ENCODE measurements around the gene WNT6.

WNT6 gene

DNA sequence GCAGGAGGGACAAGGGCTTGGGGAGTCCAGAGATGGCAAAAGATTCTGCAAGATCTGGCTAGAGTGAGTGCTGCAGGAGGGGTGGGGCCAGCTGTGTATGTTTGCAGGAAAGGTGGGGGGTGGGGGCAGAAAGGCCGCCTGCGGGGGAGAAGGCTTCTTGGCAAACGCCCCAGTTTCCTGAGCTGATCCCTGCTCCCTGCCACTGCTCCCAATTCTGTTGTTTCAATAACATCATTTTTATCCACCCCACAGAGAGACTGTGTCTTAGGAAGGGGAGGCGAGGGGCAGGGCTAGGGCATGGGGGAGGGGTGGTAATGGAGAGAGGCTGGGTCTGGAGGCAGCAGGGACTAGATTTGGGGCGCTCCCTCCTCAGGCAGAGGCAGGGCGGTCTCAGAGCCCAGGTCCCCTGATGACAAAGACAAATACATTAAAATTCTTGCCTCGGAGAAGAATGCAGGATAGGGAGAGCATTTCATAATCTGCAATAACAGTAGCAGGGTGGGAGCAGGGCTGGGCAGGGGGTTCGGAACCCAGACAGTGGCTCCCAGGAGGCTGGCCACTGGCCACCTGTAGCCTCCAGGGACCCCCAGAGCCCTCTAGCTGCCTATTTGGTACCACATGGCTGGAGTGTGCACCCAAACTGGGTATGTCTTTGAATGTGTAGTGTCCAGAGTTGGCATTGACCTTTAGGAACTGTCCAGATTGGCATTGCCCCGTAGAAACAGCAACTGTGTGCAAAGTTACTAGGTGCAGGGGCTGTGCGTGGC lies 2.1 kb upstream of the WNT6 start:
- DNase-seq (ENCODE audit: low read depth) = no peak

DNA sequence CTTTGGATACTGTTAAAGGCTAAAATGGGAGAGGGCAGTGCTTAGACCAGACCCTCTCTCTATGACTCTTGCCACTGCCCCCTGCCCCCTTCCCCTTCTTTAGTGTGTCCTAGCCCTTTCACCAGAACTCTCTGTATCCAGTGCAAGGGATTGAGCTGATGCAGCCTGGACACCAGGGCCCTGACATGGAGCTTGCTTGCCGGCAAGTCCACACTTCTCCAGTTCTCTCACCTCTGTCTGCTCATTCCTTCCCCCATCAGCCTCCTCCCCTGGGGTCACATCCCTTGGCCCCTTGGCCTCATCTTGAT lies 1.5 kb upstream of the WNT6 start:
- DNase-seq (ENCODE audit: low read depth) = no peak

GRCh38 chr2:218858671-218859555 lies 692 bp upstream of the WNT6 start:
- DNase-seq (ENCODE audit: low read depth) = no peak

GRCh38 chr2:218859988-218860831 lies 605 bp downstream of the WNT6 start:
- no peak for DNase-seq (ENCODE audit: low read depth)

DNA sequence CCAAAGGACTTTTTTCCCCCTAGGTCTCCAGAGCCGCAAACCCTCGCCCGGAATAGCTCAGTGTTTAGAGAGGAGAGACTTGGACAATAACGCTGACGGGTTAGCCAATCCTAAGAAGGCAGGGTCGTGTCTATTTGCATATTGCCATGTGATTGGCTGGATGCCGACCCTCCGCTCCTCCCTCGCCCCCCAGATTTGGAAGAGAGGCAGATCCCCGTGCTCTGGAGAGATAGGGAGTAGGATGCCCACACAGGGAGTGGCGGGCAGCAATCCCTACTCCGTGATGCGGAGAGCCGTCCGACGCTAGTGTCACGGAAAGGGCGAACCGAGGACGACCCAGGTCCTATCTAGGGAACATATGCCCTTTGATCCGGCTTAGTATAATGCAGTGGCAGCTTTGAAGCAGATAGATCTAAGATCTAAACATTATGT lies 1.4 kb downstream of the WNT6 start:
- DNase-seq (ENCODE audit: low read depth) = peak; percentile 15

- DNase-seq (ENCODE audit: low read depth) = no peak
Observed at GRCh38 chr2:218861645-218862318, 2.2 kb downstream of the WNT6 start.

DNA sequence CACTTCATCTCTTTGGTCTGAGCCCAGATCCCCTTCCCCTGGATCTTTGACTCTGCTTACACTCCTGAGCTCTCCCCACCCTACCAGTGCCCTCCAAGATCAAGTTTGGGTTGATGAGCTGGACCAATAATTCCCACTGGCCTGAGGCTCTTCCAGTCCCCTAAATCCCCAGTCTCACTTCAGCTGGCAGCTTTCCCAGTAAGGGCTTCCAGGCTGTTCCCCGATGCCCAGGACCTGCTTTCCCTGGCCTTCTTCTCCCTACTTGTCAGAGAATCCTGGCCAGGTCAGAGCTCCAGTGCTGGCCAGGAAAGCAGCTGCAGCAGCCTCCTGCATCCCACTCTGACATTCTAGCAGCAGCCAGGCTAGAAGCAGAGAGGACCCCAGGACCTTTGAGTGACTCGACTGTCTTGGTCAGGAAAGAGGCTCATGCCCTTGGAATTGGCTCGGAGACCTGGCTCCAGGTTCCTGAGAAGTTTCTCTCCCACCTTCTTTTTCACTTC lies 3.5 kb downstream of the WNT6 start:
- no peak for DNase-seq (ENCODE audit: low read depth)

DNA sequence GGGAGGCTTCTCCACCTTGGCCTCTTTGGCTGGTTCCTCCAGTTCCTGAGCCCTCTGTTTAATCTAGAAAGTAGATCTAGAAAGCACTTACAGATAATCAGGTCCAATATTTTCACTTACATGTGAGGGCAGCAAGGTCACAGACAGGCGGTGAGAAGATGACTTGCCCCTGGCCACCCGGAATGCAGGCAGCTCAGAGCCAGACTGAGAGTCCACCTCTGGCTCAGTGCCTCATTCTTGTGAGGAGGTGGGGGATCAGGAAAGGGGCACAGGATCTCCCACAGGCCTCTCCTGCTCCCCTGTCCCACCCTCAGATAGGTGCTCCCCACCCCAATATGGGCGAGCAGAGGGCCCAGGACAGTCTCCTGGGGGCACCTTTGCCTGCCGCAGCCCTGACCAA lies 5.8 kb downstream of the WNT6 start:
- no peak for DNase-seq (ENCODE audit: low read depth)

GRCh38 chr2:218865999-218866398 lies 6.4 kb downstream of the WNT6 start:
- DNase-seq (ENCODE audit: low read depth) = no peak

GRCh38 chr2:218867900-218868299 lies 8.3 kb downstream of the WNT6 start:
- no peak for DNase-seq (ENCODE audit: low read depth)

DNA sequence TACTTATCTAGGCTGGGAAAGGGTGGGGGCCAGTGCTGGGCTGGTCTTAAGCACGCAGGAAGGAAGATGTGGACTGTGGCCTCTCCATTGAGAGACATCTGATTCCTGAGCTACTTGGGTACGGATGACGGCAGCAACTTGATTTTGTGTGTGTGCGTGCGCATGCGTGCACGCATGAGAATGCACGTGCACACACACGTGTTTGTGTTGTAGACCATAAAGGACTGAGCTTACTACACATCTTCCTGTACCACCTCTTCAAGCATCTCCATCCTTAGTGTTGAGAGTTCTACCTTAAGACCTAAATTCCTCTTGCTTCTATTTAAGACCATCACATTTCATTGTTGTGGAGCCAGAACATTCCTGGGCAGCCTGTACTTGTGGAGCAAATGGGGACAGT lies 9.5 kb downstream of the WNT6 start:
- DNase-seq (ENCODE audit: low read depth) = no peak

- DNase-seq (ENCODE audit: low read depth) = no peak
Observed at GRCh38 chr2:218870984-218871344, 11.4 kb downstream of the WNT6 start.

GRCh38 chr2:218871345-218872302 lies 12.0 kb downstream of the WNT6 start:
- no peak for DNase-seq (ENCODE audit: low read depth)

DNA sequence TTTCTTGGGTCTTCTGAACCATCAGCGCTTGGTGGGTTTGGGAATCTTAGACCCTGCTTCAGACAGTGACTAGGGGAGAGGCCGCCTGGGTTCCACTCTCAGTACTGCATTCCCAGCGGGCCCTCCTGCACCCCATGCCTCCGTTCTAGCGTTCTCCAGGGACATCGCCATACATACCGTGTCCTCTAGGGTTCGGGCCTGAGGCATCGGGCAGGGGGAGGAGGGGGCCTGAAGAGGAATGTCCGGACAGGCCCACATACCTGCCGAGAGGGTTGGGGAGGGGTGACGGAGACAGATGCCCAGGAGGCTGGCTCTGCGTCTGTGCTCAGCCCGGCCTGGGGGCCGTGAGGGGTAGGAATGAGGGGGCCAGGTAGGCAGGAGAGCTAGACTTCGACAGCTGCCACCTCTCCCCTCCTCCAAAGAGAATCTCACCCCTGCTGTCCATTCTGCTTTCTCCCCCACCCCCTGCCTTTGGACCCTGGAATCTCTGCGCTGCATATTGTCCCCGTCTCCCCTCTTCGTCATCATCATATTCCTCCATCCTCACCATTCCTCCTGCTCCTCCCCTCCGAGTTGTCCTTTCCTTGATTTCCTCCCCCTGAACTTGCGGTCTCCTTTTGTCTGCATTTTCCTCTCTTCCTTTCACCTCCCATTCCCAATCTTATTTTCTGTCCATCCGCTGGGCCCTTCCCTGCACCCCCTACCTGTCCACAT lies 13.2 kb downstream of the WNT6 start:
- DNase-seq (ENCODE audit: low read depth) = no peak

DNA sequence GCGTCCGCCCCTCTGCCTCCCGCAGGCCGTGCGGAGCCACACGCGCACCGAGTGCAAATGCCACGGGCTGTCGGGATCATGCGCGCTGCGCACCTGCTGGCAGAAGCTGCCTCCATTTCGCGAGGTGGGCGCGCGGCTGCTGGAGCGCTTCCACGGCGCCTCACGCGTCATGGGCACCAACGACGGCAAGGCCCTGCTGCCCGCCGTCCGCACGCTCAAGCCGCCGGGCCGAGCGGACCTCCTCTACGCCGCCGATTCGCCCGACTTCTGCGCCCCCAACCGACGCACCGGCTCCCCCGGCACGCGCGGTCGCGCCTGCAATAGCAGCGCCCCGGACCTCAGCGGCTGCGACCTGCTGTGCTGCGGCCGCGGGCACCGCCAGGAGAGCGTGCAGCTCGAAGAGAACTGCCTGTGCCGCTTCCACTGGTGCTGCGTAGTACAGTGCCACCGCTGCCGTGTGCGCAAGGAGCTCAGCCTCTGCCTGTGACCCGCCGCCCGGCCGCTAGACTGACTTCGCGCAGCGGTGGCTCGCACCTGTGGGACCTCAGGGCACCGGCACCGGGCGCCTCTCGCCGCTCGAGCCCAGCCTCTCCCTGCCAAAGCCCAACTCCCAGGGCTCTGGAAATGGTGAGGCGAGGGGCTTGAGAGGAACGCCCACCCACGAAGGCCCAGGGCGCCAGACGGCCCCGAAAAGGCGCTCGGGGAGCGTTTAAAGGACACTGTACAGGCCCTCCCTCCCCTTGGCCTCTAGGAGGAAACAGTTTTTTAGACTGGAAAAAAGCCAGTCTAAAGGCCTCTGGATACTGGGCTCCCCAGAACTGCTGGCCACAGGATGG lies 14.0 kb downstream of the WNT6 start:
- no peak for DNase-seq (ENCODE audit: low read depth)

DNA sequence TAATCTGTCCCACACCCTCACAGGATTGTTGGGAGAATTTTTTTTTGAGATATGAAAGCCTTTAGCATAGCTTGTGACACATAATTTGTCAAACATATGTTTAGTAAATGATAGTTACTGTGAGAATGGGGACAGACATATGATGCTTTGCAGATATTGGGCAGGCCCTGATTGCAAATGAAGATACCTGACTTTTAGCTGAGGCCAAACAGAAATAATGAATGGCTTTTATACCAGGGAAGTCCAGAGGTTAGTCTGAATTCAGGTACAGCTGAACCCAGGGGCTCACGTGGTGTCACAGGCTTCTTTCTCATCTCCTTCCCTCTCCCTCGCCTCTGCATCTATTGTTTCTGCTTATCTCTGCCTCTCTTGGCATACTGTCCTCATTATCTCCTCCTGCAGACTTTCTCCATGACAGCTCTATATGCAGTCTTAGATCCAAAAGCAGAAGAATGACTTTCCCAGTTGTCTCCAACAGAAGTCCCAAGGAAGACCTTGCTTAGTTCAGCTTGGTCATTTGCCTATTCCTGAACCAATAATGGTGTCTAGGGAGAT lies 16.2 kb downstream of the WNT6 start:
- no peak for DNase-seq (ENCODE audit: low read depth)

DNA sequence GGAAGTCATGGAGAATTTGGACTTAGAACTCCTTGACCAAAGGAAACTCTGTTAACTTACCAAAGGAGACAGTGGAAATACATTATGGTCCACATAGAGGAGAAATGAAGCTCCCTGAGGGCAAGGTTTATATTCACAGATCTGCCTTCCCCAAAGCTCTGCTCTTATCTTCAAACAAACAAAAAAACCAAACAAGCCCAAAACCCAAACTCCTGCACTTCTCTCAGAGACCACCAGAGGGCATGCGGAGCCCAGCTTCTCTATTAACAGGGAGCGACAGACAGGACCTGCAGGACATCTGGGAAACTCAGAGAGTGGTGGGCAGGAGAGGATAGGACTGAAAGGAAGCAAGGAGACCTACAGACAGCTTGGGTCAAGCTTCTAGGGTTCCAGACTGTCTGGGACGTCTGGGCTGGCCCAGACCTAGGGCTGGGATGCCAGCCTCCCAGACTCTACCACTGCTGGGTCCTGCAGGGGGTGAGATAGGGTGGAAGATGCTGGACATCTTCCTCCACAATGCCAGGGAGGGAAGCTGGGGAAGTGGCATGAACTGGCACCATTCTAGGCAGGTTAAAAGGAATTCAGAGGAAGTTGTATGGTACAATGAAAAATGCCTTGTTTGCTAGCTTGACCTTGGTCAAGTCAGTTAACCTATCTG lies 17.1 kb downstream of the WNT6 start:
- DNase-seq (ENCODE audit: low read depth) = peak; percentile 42

- no peak for DNase-seq (ENCODE audit: low read depth)
Observed at GRCh38 chr2:218877331-218877730, 17.7 kb downstream of the WNT6 start.
